ENCODE data around the gene ITPRIPL2.

The ITPRIPL2 gene

DNA sequence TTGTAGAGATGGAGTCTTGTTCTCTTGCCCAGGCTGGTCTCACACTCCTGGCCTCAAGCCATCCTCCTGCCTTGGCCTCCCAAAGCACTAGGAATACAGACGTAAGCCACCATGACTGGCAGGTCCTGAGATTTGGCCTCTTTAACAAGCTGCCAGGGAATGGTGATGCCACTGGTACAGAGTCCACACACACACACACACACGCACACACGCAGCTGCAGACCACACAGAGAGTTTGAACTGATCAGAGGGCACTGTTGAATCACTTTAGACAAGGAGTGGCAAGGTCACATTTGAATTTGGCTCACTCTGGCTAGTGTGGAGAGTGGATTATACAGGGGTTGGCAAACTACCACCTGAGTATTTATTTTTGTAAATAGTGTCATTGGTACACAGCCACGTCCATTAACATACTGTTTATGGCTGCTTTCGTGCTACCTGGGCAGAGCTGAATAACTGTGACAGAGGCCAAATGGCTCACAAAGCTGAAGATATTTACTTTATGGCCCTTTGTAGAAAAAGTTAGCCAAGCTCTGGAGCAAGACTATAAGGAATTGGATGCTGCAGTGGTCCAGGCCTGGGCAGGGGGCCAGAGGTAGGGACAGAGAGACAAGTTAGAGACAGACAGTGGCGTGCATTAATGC is 9.9 kb downstream of the ITPRIPL2 start:
- TF ChIP-seq CTBP1 (IDR thresholded peaks at IDR 0.05; ENCODE audit: borderline replicate concordance) (no peak), TARDBP (IDR thresholded peaks at IDR 0.05) (no peak), ELF4 (IDR thresholded peaks at IDR 0.05) (no peak), FOXA1 (IDR thresholded peaks at IDR 0.05) (no peak), FOXK2 (IDR thresholded peaks at IDR 0.05) (no peak), ARNT (IDR thresholded peaks at IDR 0.05) (no peak), HDGF (IDR thresholded peaks at IDR 0.05; ENCODE audit: borderline replicate concordance) (no peak), SUZ12 (IDR thresholded peaks at IDR 0.05) (no peak), L3MBTL2 (conservative IDR thresholded peaks at IDR 0.05) (no peak), SP1 (IDR thresholded peaks at IDR 0.05) (no peak), BHLHE40 (IDR thresholded peaks at IDR 0.05; ENCODE audit: borderline replicate concordance) (no peak), FOXM1 (IDR thresholded peaks at IDR 0.05; ENCODE audit: borderline replicate concordance) (no peak), ZNF384 (IDR thresholded peaks at IDR 0.05) (no peak), NFRKB (IDR thresholded peaks at IDR 0.05) (no peak), LEF1 (IDR thresholded peaks at IDR 0.05; ENCODE audit: borderline replicate concordance) (no peak)
- TF ChIP-seq, protein P1, sequence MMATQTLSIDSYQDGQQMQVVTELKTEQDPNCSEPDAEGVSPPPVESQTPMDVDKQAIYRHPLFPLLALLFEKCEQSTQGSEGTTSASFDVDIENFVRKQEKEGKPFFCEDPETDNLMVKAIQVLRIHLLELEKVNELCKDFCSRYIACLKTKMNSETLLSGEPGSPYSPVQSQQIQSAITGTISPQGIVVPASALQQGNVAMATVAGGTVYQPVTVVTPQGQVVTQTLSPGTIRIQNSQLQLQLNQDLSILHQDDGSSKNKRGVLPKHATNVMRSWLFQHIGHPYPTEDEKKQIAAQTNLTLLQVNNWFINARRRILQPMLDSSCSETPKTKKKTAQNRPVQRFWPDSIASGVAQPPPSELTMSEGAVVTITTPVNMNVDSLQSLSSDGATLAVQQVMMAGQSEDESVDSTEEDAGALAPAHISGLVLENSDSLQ (IDR thresholded peaks at IDR 0.05) = no peak
- no peak for DNase-seq (ENCODE audit: extremely low spot score)
- ChIA-PET POLR2A (interaction anchor here (1.1 kb wide), 2 partner anchors 9 to 334 kb away, joined by 3 read pairs; partner anchors contain the start of gene RPS15A), CTCF (no interaction called here)

DNA sequence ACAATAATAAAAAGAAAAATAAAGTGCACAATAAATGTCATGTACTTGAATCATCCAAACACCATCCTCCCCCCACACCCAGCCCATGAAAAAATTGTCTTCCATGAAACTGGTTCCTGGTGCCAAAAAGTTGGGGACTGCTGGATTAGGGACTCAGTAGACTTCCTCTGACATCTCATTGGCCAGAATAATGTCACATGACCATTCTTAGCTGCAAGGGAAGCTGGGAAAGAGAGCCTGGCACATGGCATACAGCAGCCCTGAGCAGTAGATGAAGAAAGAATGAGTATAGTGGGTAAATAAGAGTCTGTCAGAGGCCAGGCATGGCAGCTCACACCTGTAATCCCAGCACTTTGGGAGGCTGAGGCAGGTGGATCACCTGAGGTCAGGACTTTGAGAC is 12.5 kb downstream of the ITPRIPL2 start:
- DNase-seq (ENCODE audit: extremely low spot score) = no peak
- ChIA-PET POLR2A (no interaction called here), CTCF (no interaction called here)
- TF ChIP-seq HDGF (IDR thresholded peaks at IDR 0.05; ENCODE audit: borderline replicate concordance) = no peak
- TF ChIP-seq SUZ12 (IDR thresholded peaks at IDR 0.05) = no peak
- no peak for TF ChIP-seq NFRKB (IDR thresholded peaks at IDR 0.05)
- no peak for TF ChIP-seq ZNF384 (IDR thresholded peaks at IDR 0.05)
- TF ChIP-seq ARNT (IDR thresholded peaks at IDR 0.05) = no peak
- TF ChIP-seq, protein P1 (IDR thresholded peaks at IDR 0.05) = no peak
- no peak; the same call in 1 of the 2 replicates for TF ChIP-seq L3MBTL2 (conservative IDR thresholded peaks at IDR 0.05)
- TF ChIP-seq BHLHE40 (IDR thresholded peaks at IDR 0.05; ENCODE audit: borderline replicate concordance) = no peak
- no peak for TF ChIP-seq ELF4 (IDR thresholded peaks at IDR 0.05)
- TF ChIP-seq LEF1 (IDR thresholded peaks at IDR 0.05; ENCODE audit: borderline replicate concordance) = no peak
- no peak for TF ChIP-seq FOXM1 (IDR thresholded peaks at IDR 0.05; ENCODE audit: borderline replicate concordance)
- no peak for TF ChIP-seq CTBP1 (IDR thresholded peaks at IDR 0.05; ENCODE audit: borderline replicate concordance)
- TF ChIP-seq FOXA1 (IDR thresholded peaks at IDR 0.05) = no peak
- TF ChIP-seq SP1 (IDR thresholded peaks at IDR 0.05) = no peak
- TF ChIP-seq FOXK2 (IDR thresholded peaks at IDR 0.05) = no peak
- no peak for TF ChIP-seq TARDBP (IDR thresholded peaks at IDR 0.05)

GRCh38 chr16:19127205-19127604 is 13.4 kb downstream of the ITPRIPL2 start:
- ChIA-PET POLR2A (no interaction called here), CTCF (no interaction called here)
- no peak for DNase-seq (ENCODE audit: extremely low spot score)
- no peak for TF ChIP-seq LEF1 (IDR thresholded peaks at IDR 0.05; ENCODE audit: borderline replicate concordance)
- no peak for TF ChIP-seq TARDBP (IDR thresholded peaks at IDR 0.05)
- no peak for TF ChIP-seq FOXA1 (IDR thresholded peaks at IDR 0.05)
- TF ChIP-seq, protein P1 (IDR thresholded peaks at IDR 0.05) = no peak
- TF ChIP-seq CTBP1 (IDR thresholded peaks at IDR 0.05; ENCODE audit: borderline replicate concordance) = no peak
- no peak for TF ChIP-seq SP1 (IDR thresholded peaks at IDR 0.05)

GRCh38 chr16:19127674-19128131 is 13.9 kb downstream of the ITPRIPL2 start:
- ChIA-PET POLR2A (no interaction called here), CTCF (no interaction called here)
- TF ChIP-seq TARDBP (IDR thresholded peaks at IDR 0.05) = no peak
- TF ChIP-seq, protein P1 (IDR thresholded peaks at IDR 0.05) = no peak
- no peak for TF ChIP-seq FOXA1 (IDR thresholded peaks at IDR 0.05)
- no peak for TF ChIP-seq LEF1 (IDR thresholded peaks at IDR 0.05; ENCODE audit: borderline replicate concordance)
- no peak for TF ChIP-seq L3MBTL2 (conservative IDR thresholded peaks at IDR 0.05)
- TF ChIP-seq SP1 (IDR thresholded peaks at IDR 0.05) = no peak
- no peak for TF ChIP-seq FOXK2 (IDR thresholded peaks at IDR 0.05)
- TF ChIP-seq NFRKB (IDR thresholded peaks at IDR 0.05) = no peak
- TF ChIP-seq ARNT (IDR thresholded peaks at IDR 0.05) = no peak
- TF ChIP-seq FOXM1 (IDR thresholded peaks at IDR 0.05; ENCODE audit: borderline replicate concordance) = no peak

GRCh38 chr16:19128454-19129200 is 14.9 kb downstream of the ITPRIPL2 start:
- CTCF ChIA-PET = no interaction called here
- POLR2A ChIA-PET = no interaction called here
- DNase-seq (ENCODE audit: extremely low spot score) = no peak
- TF ChIP-seq HDGF (IDR thresholded peaks at IDR 0.05; ENCODE audit: borderline replicate concordance) = no peak
- no peak for TF ChIP-seq TARDBP (IDR thresholded peaks at IDR 0.05)
- TF ChIP-seq SUZ12 (IDR thresholded peaks at IDR 0.05) = no peak
- TF ChIP-seq ELF4 (IDR thresholded peaks at IDR 0.05) = no peak
- no peak for TF ChIP-seq FOXA1 (IDR thresholded peaks at IDR 0.05)
- TF ChIP-seq LEF1 (IDR thresholded peaks at IDR 0.05; ENCODE audit: borderline replicate concordance) = no peak
- no peak for TF ChIP-seq NFRKB (IDR thresholded peaks at IDR 0.05)
- TF ChIP-seq L3MBTL2 (conservative IDR thresholded peaks at IDR 0.05) = no peak
- TF ChIP-seq FOXM1 (IDR thresholded peaks at IDR 0.05; ENCODE audit: borderline replicate concordance) = no peak
- TF ChIP-seq FOXK2 (IDR thresholded peaks at IDR 0.05) = no peak
- TF ChIP-seq SP1 (IDR thresholded peaks at IDR 0.05) = no peak
- no peak for TF ChIP-seq BHLHE40 (IDR thresholded peaks at IDR 0.05; ENCODE audit: borderline replicate concordance)
- TF ChIP-seq ZNF384 (IDR thresholded peaks at IDR 0.05) = no peak
- TF ChIP-seq ARNT (IDR thresholded peaks at IDR 0.05) = no peak

More at GRCh38 chr16:19127674-19128131, 13.9 kb downstream of the ITPRIPL2 start:
- no peak for DNase-seq (ENCODE audit: extremely low spot score)
